ENCODE measurements around the gene SOX12. TPM values are rescaled to one million over a fixed set of nuclear protein-coding genes. Genes with fewer than 3 reads are reported as not detected.

Gene SOX12
- polyA plus RNA-seq, 3 donors, result 0.03 to 0.51 (median 0.12) TPM

DNA sequence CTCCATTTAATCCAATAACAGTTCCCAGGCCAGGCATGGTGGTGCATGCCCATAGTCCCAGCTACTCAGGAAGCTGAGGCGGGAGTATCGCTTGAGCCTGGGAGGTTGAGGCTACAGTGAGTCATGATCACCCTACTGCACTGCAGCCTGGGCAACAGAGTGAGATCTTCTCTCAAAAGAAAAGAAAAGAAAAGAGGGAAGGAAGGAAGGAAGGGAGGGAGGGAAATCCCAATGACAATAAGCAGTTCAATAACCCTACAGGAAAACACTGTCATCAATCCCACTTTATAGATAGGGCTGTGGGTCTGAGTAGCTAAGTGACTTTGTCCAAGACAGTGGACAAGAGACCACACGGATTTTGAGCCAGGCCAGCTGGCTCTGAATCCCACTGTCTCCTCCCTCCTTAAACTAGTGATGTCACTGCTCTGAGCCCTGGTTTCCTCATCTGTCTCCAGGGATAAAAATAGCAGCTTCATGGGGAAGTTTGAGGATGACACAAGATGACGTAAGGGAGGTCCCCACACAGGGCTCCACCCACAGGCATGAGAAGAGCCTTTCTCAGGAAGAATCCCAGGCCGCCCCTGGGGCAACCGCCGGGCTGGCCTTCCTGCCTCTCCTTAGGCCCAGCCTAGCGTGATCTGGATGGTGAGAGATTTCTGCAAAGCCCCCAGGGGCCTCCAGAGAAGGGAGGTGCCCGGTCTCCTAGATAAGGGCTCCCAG is 48.0 kb downstream of the SOX12 start:
- DNase-seq, result peak; percentile 93 to 98 (median 94)
- Histone ChIP-seq H3K4me1 (ENCODE audit: control insufficient read depth in 1 of 2, insufficient read depth in 2 of 2, low read length in 2 of 2) (peaks cover 31 to 40% of the 10 kb centered on the region in 2 donors), H3K4me3 (replicated peaks in 1 of 3; ENCODE audit: low read depth in 2 of 3, low read length in 3 of 3) (peak overlapping the region in 1 of 3 experiments; percentile 3), H2AFZ (ENCODE audit: insufficient read depth, low read depth, low read length, poor library complexity, severe bottlenecking) (peak overlapping the region; percentile 38), H3K79me2 (ENCODE audit: insufficient read depth, low read length) (no peaks in the 10 kb centered on the region), H3K36me3 (replicated peaks in 1 of 2; ENCODE audit: control insufficient read depth in 1 of 2, insufficient read depth in 2 of 2, low read length in 2 of 2) (no peaks in the 10 kb centered on the region), H3K27me3 (ENCODE audit: control insufficient read depth in 2 of 2, insufficient read depth in 2 of 2, low read length in 2 of 2) (no peaks in the 10 kb centered on the region), H3K9me3 (replicated peaks in 1 of 2; ENCODE audit: control insufficient read depth in 1 of 2, insufficient read depth in 1 of 2, low read length in 2 of 2) (no peaks in the 10 kb centered on the region), H3K27ac (ENCODE audit: low read depth in 1 of 2, low read length in 2 of 2) (peak overlapping the region; percentile 76 to 97), H3K9ac (ENCODE audit: insufficient read depth, low read length, poor library complexity, severe bottlenecking) (no peak overlapping the region), H3K4me2 (replicated peaks; ENCODE audit: extremely low read depth, low read length, poor library complexity, severe bottlenecking) (peak overlapping the region; percentile 29), H4K20me1 (ENCODE audit: insufficient read depth, low read length) (no peaks in the 10 kb centered on the region)
- intact Hi-C loops (cut with micrococcal nuclease), result loop anchor here in 1 of 2 donors (5.0 kb wide), 1 partner anchor 34 kb away; the partner anchor contains the start of gene RBCK1
- Mint-ChIP-seq H3K9me3 (peaks cover 0 to 2% (median 0%) of the 10 kb centered on the region in 7 donors), H3K27ac (peak overlapping the region; percentile 90 to 97 (median 94)), H3K27me3 (ENCODE audit: low read depth in 3 of 3) (peaks cover 0 to 7% (median 0%) of the 10 kb centered on the region in 3 donors), H3K4me3 (peak overlapping the region in 1 of 2 donors; percentile 42), H3K36me3 (no peaks in the 10 kb centered on the region), H3K4me1 (peaks cover 38% of the 10 kb centered on the region)
- TF ChIP-seq, protein P1, sequence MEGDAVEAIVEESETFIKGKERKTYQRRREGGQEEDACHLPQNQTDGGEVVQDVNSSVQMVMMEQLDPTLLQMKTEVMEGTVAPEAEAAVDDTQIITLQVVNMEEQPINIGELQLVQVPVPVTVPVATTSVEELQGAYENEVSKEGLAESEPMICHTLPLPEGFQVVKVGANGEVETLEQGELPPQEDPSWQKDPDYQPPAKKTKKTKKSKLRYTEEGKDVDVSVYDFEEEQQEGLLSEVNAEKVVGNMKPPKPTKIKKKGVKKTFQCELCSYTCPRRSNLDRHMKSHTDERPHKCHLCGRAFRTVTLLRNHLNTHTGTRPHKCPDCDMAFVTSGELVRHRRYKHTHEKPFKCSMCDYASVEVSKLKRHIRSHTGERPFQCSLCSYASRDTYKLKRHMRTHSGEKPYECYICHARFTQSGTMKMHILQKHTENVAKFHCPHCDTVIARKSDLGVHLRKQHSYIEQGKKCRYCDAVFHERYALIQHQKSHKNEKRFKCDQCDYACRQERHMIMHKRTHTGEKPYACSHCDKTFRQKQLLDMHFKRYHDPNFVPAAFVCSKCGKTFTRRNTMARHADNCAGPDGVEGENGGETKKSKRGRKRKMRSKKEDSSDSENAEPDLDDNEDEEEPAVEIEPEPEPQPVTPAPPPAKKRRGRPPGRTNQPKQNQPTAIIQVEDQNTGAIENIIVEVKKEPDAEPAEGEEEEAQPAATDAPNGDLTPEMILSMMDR (IDR thresholded peaks at IDR 0.05), result no peak
- whole genome bisulfite sequencing (ENCODE audit: insufficient coverage), result 13% methylated on average over 1 of the region's 9 CpGs

DNA sequence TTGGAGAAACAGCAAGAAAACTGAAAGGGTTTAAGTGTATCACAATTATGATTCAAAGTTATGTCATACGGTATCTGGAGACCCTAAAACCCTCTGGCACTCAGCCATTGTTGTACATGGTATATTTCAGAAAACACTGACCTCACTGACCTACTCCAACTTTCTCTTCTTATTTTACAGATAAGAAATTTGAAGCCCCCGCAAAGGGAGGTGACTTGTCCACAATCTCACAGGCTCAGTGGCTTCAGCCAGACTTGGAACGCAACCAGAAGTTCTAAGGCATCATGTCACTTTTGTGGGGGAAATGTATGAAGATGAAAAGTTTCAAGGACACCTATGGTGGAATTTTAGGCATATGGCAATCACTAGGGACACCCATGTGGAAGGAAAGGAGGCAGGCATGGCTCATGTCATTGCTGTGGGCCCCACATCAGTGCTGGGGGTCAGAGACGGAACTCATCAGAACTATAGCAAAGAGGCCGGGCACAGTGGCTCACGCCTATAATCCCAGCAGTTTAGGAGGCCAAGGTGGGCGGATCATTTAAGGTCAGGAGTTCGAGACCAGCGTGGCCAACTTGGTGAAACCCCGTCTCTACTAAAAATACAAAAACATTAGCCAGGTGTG is 50.0 kb downstream of the SOX12 start:
- 94% methylated on average over 7 of the region's 10 CpGs for WGBS (ENCODE audit: insufficient coverage)
- H3K9me3 ChIP-seq (replicated peaks in 1 of 2; ENCODE audit: control insufficient read depth in 1 of 2, insufficient read depth in 1 of 2, low read length in 2 of 2), result no peaks in the 10 kb centered on the region
- peaks cover 0 to 4% (median 0%) of the 10 kb centered on the region in 3 donors for H3K27me3 Mint-ChIP-seq (ENCODE audit: low read depth in 3 of 3)
- H3K36me3 ChIP-seq (replicated peaks in 1 of 2; ENCODE audit: control insufficient read depth in 1 of 2, insufficient read depth in 2 of 2, low read length in 2 of 2), result no peaks in the 10 kb centered on the region
- DNase-seq, result no peak
- no peak overlapping the region for H3K27ac ChIP-seq (ENCODE audit: low read depth in 1 of 2, low read length in 2 of 2)
- intact Hi-C loops (cut with micrococcal nuclease), result no loop called here
- H3K79me2 ChIP-seq (ENCODE audit: insufficient read depth, low read length), result no peaks in the 10 kb centered on the region
- no peak overlapping the region for H3K4me2 ChIP-seq (replicated peaks; ENCODE audit: extremely low read depth, low read length, poor library complexity, severe bottlenecking)
- TF ChIP-seq, protein P1 (IDR thresholded peaks at IDR 0.05), result no peak
- no peaks in the 10 kb centered on the region for H4K20me1 ChIP-seq (ENCODE audit: insufficient read depth, low read length)
- H3K9ac ChIP-seq (ENCODE audit: insufficient read depth, low read length, poor library complexity, severe bottlenecking), result no peak overlapping the region
- no peak overlapping the region for H2AFZ ChIP-seq (ENCODE audit: insufficient read depth, low read depth, low read length, poor library complexity, severe bottlenecking)
- no peaks in the 10 kb centered on the region for H3K36me3 Mint-ChIP-seq
- H3K4me1 ChIP-seq (ENCODE audit: control insufficient read depth in 1 of 2, insufficient read depth in 2 of 2, low read length in 2 of 2), result peaks cover 32 to 41% of the 10 kb centered on the region in 2 donors
- no peaks in the 10 kb centered on the region for H3K27me3 ChIP-seq (ENCODE audit: control insufficient read depth in 2 of 2, insufficient read depth in 2 of 2, low read length in 2 of 2)
- H3K4me3 Mint-ChIP-seq, result no peak overlapping the region
- H3K27ac Mint-ChIP-seq, result peak overlapping the region in 4 of 7 donors; percentile 22 to 77 (median 36)
- peaks cover 37% of the 10 kb centered on the region for H3K4me1 Mint-ChIP-seq
- no peak overlapping the region for H3K4me3 ChIP-seq (replicated peaks in 1 of 3; ENCODE audit: low read depth in 2 of 3, low read length in 3 of 3)
- H3K9me3 Mint-ChIP-seq, result peaks cover 0 to 2% (median 0%) of the 10 kb centered on the region in 7 donors
